Immature natural killer cell (primary cell): ENCODE data around the gene CACNB1. TPM values are rescaled to one million over a fixed set of nuclear protein-coding genes. Genes with fewer than 3 reads are reported as not detected.

Experiments used
- DNase-seq, 3 donors: peaks; one replicate each; pipeline ENCODE4 v3.0.0; 2022; ENCODE audit warnings: mixed read lengths in 1 of 3
- H3K27ac Mint-ChIP-seq, 6 donors: one replicate each; pipeline ENCODE4 v1.8.0; 2020; ENCODE audit warnings: mixed read lengths in 6 of 6, mild to moderate bottlenecking in 5 of 6, inconsistent platforms in 4 of 6, moderate library complexity in 3 of 6
- H3K27me3 Mint-ChIP-seq, 3 donors: one replicate each; pipeline ENCODE4 v1.8.0; 2020 to 2021; ENCODE audit warnings: low read depth in 3 of 3, mild to moderate bottlenecking in 3 of 3, mixed read lengths in 3 of 3, moderate library complexity in 3 of 3, inconsistent platforms in 1 of 3
- H3K36me3 Mint-ChIP-seq, 3 donors: one replicate each; pipeline ENCODE4 v1.8.0; 2020; ENCODE audit warnings: mixed read lengths in 3 of 3, inconsistent platforms in 2 of 3, mild to moderate bottlenecking in 2 of 3
- H3K4me1 Mint-ChIP-seq, 2 donors: one replicate each; pipeline ENCODE4 v1.8.0; 2020; ENCODE audit warnings: inconsistent platforms in 2 of 2, mild to moderate bottlenecking in 2 of 2, mixed read lengths in 2 of 2, moderate library complexity in 1 of 2
- H3K4me3 Mint-ChIP-seq, 5 donors: one replicate each; pipeline ENCODE4 v1.8.0; 2020; ENCODE audit warnings: mild to moderate bottlenecking in 5 of 5, mixed read lengths in 5 of 5, inconsistent platforms in 3 of 5, moderate library complexity in 3 of 5
- H3K9me3 Mint-ChIP-seq, 6 donors: one replicate each; pipeline ENCODE4 v1.8.0; 2020; ENCODE audit warnings: mild to moderate bottlenecking in 6 of 6, mixed read lengths in 6 of 6, inconsistent platforms in 4 of 6, moderate library complexity in 3 of 6
- polyA plus RNA-seq, 3 donors: library from polyadenylated mRNA; unstranded; fragments of 300-500 nt; fragmentation: Illumina TruSeq; gene quantifications; one replicate each; pipeline ENCODE4 v1.2.3, GENCODE V29; 2021

CACNB1 gene
- polyA plus RNA-seq, 3 donors from 2014 or later = 0.48 to 5.0 TPM; not detected in 1

DNA sequence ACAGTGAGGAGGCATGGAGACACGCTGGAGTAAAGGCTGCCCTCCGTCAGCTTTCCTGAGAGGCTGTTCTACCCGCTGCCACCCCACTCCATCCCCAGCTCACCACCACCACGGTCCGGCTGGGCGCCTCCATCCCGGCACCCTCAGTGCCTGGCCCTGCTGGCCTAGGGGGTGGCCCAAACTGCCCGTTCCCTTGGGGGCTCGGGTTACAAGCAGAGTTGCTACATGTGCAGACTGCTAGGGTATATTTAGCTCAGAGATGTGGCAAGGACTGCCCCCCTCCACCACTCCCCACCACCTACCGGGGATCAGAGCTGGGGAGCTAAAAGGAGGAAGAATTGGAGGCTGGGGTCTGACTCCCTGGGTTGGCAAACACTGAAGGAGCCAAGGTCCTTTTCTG, 4.1 kb downstream of the CACNB1 start:
- Mint-ChIP-seq H3K27ac (no peak overlapping the region), H3K9me3 (no peaks in the 10 kb centered on the region), H3K4me1 (peaks cover 25 to 27% of the 10 kb centered on the region in 2 donors), H3K27me3 (peaks cover 0 to 3% (median 0%) of the 10 kb centered on the region in 3 donors), H3K4me3 (no peak overlapping the region), H3K36me3 (peaks cover 4 to 8% (median 7%) of the 10 kb centered on the region in 3 donors)
- DNase-seq = no peak

DNA sequence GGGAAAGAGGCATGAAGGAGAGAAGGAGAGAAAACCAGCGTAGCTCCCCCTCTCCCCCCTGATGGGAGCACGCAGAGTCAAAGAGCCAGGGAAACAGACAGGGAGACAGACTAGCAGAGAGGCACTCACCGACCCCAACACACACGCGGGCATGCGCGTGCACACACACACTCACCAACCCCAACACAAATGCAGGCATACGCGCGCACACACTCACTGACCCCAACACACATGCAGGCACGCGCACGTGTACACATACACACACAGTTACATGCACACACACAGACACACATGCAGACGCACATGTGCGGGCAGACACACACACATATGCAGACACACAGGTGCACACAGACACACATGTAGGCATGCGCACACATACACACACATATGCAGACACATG, 4.6 kb downstream of the CACNB1 start:
- Mint-ChIP-seq H3K4me3 (no peak overlapping the region), H3K4me1 (peaks cover 22 to 23% of the 10 kb centered on the region in 2 donors), H3K36me3 (peaks cover 4 to 8% (median 7%) of the 10 kb centered on the region in 3 donors), H3K27me3 (peaks cover 0 to 3% (median 1%) of the 10 kb centered on the region in 3 donors), H3K27ac (peak overlapping the region in 1 of 6 donors; percentile 33), H3K9me3 (no peaks in the 10 kb centered on the region)
- no peak for DNase-seq

DNA sequence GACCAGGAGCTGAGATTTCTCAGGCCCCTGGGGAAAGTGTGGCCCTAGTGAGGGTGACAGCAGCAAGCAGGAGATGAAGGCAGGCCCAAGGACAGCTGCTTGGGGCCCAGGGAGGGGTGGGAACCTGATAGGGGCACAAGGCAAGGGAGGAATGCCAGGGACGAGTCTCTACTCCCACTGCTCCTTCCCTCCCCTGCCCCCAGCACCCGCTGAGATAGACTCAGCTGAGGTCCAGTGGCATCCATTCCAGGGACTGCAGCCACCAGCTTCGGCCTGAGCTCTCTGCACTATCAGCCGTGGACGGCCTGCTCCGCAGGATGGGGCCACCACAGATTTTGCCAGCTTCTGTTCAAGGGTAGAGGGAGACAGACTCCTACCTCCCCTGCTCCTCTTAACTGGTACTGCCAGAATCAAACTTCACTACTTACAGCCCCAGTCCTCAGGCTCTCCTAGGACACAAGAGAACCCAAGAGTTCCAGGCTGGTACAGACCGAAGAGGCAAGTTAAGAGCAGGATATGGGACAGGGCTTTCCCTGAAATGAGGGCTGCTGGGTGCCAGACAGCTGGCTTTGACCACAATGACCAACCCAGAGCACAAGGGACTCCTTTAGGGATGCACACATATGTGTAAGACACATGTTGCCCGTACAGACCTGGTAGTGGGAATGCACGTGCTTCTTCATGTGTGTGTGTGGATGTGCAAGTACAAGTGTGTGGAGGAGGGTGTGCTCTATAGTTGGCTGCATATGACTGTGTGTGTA, 5.5 kb downstream of the CACNB1 start:
- peaks cover 0 to 3% (median 1%) of the 10 kb centered on the region in 3 donors for H3K27me3 Mint-ChIP-seq
- H3K4me3 Mint-ChIP-seq = no peak overlapping the region

DNA sequence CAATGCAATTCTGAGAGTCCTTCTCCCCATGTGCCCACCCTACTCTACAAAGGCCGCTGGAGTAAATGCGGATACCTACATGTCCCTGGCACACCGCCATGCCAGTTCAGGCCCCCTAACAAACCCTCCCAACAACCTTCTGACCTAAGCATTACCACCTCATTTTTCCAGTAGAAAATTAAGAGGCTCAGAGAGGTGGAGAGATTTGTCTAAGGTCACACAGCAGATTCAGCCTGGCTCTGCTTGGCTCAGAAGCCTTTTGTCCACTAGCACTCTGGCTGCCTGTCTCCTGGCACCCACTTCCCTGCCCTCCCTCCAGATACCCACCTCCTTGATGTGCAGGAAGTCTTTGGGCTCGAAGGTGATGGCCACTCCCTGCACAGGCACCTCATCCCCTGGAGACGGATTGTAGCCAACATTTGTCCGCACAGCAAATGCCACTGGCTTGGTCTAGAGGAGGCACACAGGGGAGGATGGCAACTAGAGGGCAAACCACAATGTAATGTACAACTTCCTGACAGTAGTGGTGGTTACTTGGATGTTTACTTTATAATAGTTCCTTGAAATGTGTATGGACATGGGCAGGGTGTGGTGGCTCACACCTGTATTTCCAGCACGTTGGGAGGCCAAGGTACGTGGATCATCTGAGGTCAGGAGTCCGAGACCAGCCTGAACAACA, 10.2 kb downstream of the CACNB1 start:
- Mint-ChIP-seq H3K4me3 (no peak overlapping the region), H3K27ac (no peak overlapping the region), H3K36me3 (peaks cover 8 to 12% (median 11%) of the 10 kb centered on the region in 3 donors), H3K4me1 (peaks cover 1 to 3% of the 10 kb centered on the region in 2 donors), H3K9me3 (no peaks in the 10 kb centered on the region), H3K27me3 (peaks cover 0 to 5% (median 0%) of the 10 kb centered on the region in 3 donors)
- no peak for DNase-seq

More for the DNA sequence above, 5.5 kb downstream of the CACNB1 start:
- no peaks in the 10 kb centered on the region for H3K9me3 Mint-ChIP-seq
- DNase-seq = no peak
- peak overlapping the region in 2 of 6 donors; percentile 8 to 62 for H3K27ac Mint-ChIP-seq
- H3K36me3 Mint-ChIP-seq = peaks cover 4 to 8% (median 7%) of the 10 kb centered on the region in 3 donors
- peaks cover 22% of the 10 kb centered on the region in 2 donors for H3K4me1 Mint-ChIP-seq

DNA sequence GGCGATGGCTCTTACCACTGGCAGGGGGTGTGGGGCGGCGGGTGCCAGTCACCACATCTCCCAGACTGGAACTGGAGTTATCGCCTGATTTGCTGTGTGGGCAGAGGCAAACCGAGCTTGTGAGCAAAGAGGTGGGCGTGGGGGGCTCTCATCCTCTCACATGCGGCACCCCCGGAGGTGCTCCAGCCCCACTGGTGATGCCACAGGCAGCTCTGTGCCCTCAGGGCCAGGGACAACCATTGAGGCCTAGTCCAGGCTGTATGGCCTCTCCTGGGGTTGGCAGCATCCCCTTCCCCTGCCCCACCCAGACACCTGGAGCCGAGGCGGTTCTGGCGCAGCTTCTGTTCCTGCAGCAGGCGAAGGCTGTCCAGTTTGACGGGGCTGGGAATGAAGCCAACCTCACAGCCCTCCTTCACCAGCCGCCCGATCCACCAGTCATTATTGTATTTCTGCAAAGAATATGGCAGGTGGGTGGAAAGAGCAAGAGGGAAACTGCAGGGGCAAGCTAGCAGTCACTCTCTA, 10.9 kb downstream of the CACNB1 start:
- H3K4me3 Mint-ChIP-seq = no peak overlapping the region
- no peaks in the 10 kb centered on the region for H3K4me1 Mint-ChIP-seq
- no peaks in the 10 kb centered on the region for H3K9me3 Mint-ChIP-seq
- peaks cover 0 to 5% (median 0%) of the 10 kb centered on the region in 3 donors for H3K27me3 Mint-ChIP-seq
- no peak for DNase-seq
- H3K27ac Mint-ChIP-seq = no peak overlapping the region
- H3K36me3 Mint-ChIP-seq = peaks cover 7 to 11% (median 8%) of the 10 kb centered on the region in 3 donors

DNA sequence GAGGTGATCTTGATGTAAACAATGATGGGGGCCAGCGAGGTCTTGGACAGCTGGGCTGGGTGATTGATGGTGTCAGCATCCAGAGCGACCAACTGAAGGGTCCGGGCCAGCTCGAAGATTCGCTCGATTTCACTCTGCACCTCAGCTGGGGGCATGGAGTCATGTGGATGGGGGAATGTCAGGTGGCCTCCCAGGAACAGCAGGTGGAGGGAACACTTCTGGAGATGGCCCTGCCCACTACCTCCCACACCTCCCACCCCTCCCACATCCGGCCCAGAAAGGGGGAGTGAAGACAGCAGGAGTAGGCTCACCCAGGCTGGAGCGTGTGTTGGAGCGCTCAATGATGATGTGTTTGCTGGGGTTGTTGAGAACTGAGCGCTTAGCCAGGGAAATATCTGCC, 13.7 kb downstream of the CACNB1 start:
- Mint-ChIP-seq H3K27me3 (peaks cover 0 to 5% (median 0%) of the 10 kb centered on the region in 3 donors), H3K27ac (no peak overlapping the region), H3K9me3 (no peaks in the 10 kb centered on the region), H3K4me1 (no peaks in the 10 kb centered on the region), H3K4me3 (no peak overlapping the region), H3K36me3 (peaks cover 7 to 11% (median 8%) of the 10 kb centered on the region in 3 donors)
- no peak for DNase-seq

DNA sequence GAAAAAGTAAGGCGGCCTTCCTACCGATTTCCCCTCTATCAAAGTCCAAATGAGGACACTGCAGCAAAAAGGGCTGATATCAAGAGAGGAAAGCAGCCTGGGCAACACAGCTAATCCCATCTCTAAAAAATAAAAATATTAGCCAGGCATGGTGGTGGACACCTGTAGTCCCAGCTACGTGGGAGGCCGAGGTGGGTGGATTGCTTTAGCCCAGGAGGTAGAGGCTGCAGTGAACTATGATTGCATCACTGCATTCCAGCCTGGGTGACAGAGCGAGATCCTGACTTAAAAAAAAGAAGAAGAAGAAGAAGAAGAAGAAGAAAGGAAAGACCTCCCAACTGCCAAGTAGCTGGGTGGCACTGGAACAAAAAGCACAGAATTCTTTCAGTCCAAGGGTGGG, 14.4 kb downstream of the CACNB1 start:
- Mint-ChIP-seq H3K4me1 (no peaks in the 10 kb centered on the region), H3K36me3 (peaks cover 7 to 14% (median 8%) of the 10 kb centered on the region in 3 donors), H3K4me3 (no peak overlapping the region), H3K9me3 (no peaks in the 10 kb centered on the region), H3K27ac (no peak overlapping the region), H3K27me3 (peaks cover 0 to 3% (median 0%) of the 10 kb centered on the region in 3 donors)
- no peak for DNase-seq

DNA sequence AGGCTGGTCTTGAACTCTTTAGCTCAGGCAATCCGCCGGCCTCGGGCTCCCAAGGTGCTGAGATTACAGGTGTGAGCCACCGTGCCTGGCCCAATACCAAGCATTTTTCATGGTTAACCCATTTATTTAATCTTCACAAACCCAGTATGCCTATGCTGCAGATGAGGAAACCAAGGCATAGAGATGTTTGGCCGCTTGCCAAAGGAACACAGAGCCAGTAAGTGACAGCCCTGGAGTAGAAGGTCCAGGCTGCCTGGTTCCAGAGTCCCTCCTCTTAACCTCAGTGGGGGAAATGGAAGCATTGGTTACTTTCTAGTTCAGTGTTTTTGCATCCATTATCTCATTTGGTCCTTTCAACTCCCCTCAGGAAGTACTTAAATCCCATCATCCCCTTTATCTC, 16.2 kb downstream of the CACNB1 start:
- H3K9me3 Mint-ChIP-seq = no peaks in the 10 kb centered on the region
- no peak overlapping the region for H3K27ac Mint-ChIP-seq
- DNase-seq = no peak
- H3K4me3 Mint-ChIP-seq = no peak overlapping the region
- no peaks in the 10 kb centered on the region for H3K4me1 Mint-ChIP-seq
- H3K27me3 Mint-ChIP-seq = peaks cover 0 to 3% (median 0%) of the 10 kb centered on the region in 3 donors
- peaks cover 7 to 19% (median 12%) of the 10 kb centered on the region in 3 donors for H3K36me3 Mint-ChIP-seq

DNA sequence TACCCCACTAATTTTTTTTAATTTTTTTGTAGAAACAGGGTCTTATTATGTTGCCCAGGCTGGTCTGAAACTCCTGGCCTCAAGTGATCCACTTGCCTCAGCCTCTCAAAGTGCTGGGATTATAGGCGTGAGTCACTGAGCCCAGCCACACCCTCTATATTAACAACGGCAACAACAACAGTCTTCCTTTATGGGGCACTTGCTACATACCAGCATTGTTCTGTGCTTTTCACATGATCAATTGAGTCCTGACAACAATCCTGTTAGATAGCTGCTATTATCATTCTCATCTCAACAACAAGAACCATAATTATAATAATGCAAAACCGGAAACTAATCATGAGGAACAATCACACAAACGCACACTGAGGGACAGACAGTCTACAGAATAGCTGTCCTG, 18.9 kb downstream of the CACNB1 start:
- DNase-seq = no peak
- Mint-ChIP-seq H3K4me3 (no peak overlapping the region), H3K9me3 (no peaks in the 10 kb centered on the region), H3K27ac (no peak overlapping the region), H3K27me3 (peaks cover 0 to 3% (median 0%) of the 10 kb centered on the region in 3 donors), H3K36me3 (peaks cover 5 to 20% (median 13%) of the 10 kb centered on the region in 3 donors), H3K4me1 (peaks cover 3 to 6% of the 10 kb centered on the region in 2 donors)

DNA sequence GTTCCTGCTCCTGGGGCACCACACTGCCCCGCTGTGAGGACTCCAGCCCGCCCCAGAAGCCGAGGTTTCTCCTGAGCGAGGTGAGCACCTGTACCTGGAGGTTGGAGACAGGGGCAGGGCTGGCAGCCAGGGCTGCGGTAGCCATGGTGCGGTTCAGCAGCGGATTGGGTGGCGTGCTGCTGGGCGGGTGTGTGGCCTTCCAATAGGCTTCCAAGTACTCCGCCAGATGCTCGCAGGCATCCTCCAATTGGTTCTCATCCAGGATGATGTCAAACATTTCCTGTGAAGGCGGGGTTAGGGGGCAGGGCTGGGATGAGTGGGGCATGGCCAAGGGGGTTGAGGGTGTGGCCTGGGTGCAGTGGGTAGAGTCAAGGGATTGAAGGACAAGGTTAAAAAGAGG, 20.2 kb downstream of the CACNB1 start:
- Mint-ChIP-seq H3K4me1 (peaks cover 3 to 6% of the 10 kb centered on the region in 2 donors), H3K27me3 (no peaks in the 10 kb centered on the region), H3K4me3 (no peak overlapping the region), H3K36me3 (peaks cover 0 to 10% (median 5%) of the 10 kb centered on the region in 3 donors), H3K27ac (peak overlapping the region in 1 of 6 donors; percentile 7), H3K9me3 (no peaks in the 10 kb centered on the region)
- no peak for DNase-seq

DNA sequence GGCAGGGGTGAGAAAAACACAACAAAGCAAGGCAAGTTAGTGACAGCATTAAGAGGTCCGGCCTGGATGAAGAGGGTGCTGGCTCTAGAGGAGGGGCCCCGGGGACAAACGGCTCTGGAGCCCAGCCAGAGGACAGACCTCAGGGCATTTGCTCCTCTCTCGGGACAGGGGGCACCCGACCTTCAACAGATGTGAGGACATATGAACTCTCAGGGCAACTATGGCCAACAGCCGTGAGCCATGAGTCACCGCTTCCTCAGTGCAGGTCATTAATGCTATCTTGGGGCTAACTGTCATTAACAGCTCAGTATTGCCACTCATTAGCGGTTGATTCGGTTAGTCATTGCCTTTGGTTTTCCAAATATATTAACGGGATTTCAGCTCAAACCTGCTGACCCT, 21.8 kb downstream of the CACNB1 start:
- Mint-ChIP-seq H3K27me3 (peaks cover 0 to 4% (median 3%) of the 10 kb centered on the region in 3 donors), H3K27ac (no peak overlapping the region), H3K4me1 (peaks cover 3 to 6% of the 10 kb centered on the region in 2 donors), H3K9me3 (no peaks in the 10 kb centered on the region), H3K36me3 (peaks cover 0 to 10% (median 5%) of the 10 kb centered on the region in 3 donors), H3K4me3 (no peak overlapping the region)
- no peak for DNase-seq

DNA sequence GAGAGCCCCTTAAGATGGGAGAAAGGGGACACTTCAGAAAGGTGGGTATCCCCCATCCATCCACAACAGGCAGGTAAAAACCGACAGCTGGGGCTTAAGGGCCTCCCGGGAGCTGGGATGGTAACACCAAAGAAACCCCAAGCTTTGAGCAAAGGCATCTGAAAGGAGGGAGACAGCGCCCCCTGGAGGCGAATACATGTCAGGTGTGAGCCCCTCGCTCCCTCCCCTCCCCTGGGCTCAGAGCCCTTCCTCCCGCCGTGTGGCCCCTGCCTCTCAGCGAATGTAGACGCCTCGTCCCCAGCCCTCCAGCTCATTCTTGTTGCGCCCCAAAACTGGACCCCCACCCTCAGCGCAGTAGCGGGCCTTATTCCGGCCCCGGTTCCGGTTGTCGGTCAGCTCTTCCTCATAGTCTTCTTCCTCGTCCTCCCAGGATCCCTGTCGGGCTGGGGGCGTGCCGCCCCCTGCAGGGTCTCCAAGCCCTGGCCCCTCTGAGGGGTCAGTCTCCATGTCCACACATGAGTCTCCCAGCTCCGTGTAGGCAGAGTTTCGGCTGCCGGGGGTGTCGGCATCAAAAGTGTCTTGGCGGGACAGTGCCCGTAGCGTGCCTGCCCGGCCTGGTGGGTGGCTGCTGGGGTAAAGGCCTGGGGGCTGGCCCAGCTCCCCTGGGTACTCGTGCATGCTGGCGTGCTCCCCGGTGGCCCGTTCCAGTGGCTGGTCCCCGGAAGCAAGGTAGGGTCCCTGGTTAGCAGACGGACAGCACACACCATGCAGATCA, 22.4 kb downstream of the CACNB1 start:
- Mint-ChIP-seq H3K27me3 (peaks cover 0 to 4% (median 3%) of the 10 kb centered on the region in 3 donors), H3K27ac (peak overlapping the region in 1 of 6 donors; percentile 10), H3K4me1 (peaks cover 3 to 6% of the 10 kb centered on the region in 2 donors), H3K36me3 (peaks cover 0 to 10% (median 5%) of the 10 kb centered on the region in 3 donors), H3K9me3 (no peaks in the 10 kb centered on the region), H3K4me3 (no peak overlapping the region)
- DNase-seq = peak; percentile 66 to 74 (median 67)

DNA sequence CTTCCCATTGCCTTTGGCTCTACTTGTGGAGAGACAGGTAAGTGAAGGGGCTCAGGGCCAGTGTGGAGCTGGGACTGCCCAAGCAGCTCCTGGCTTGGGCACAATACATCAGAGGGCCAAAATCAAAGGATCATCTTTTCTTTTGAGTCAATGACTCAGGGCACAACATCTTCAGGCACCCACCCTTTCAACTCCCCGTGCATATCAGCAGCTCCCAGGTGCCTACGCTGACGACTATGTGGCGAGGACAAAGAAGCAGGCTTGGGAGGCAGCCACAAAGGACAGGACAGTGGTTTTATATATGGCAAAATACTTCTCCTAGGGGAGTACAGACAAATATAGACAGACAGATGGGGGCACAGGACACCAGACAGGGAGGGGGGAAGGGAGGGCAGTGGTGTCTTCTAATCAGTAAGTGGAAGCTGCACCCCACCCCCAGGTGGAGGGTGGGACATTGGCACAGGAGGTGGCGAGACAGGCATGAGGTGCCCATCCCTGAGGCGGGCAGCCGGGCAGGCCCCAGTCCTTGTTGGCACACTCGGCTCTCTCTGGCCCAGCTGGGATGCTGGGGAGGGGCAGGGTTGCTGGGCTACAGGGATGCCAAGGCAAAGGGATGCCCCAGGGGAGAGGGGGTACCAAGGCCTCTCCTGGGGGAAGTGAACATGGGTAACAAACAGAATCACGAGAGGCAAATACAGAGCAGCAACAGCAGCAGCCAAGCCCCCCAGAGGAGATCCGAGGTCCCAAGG, 23.8 kb downstream of the CACNB1 start:
- H3K27me3 Mint-ChIP-seq = peaks cover 2 to 4% (median 3%) of the 10 kb centered on the region in 3 donors
- no peak for DNase-seq
- H3K4me3 Mint-ChIP-seq = no peak overlapping the region
- H3K9me3 Mint-ChIP-seq = no peaks in the 10 kb centered on the region
- H3K4me1 Mint-ChIP-seq = peaks cover 6 to 11% of the 10 kb centered on the region in 2 donors
- peak overlapping the region in 1 of 6 donors; percentile 30 for H3K27ac Mint-ChIP-seq
- peaks cover 0 to 10% (median 5%) of the 10 kb centered on the region in 3 donors for H3K36me3 Mint-ChIP-seq
